ACC112 (cell line): ENCODE results near the gene CFAP20.

Experiments used
- H2AFZ ChIP-seq: fragments of 200-600 bp; sonication (generic); one replicate; pipeline ENCODE4 v1.6.0; 2017; ENCODE audit warnings: antibody characterized with exemption, low read length; ENCODE audit not compliant: unreplicated experiment
- H3K27ac ChIP-seq: fragments of 200-600 bp; sonication (generic); 2 replicates; pipeline ENCODE4 v1.5.1; 2014; ENCODE audit warnings: low read depth, mild to moderate bottlenecking, antibody characterized with exemption, low read length, moderate library complexity
- H3K27me3 ChIP-seq: fragments of 200-600 bp; sonication (generic); 2 replicates; pipeline ENCODE4 v1.6.1; 2014; ENCODE audit warnings: mild to moderate bottlenecking, antibody characterized with exemption, low read length, moderate library complexity, mixed read lengths; ENCODE audit not compliant: insufficient read depth
- H3K36me3 ChIP-seq: fragments of 200-600 bp; sonication (generic); 2 replicates; pipeline ENCODE4 v1.6.1; 2016; ENCODE audit warnings: mild to moderate bottlenecking, antibody characterized with exemption, low read length, moderate library complexity, mixed read lengths; ENCODE audit not compliant: insufficient read depth
- H3K4me1 ChIP-seq: fragments of 200-600 bp; sonication (generic); one replicate; pipeline ENCODE4 v1.6.1; 2016; ENCODE audit warnings: low read length, mixed read lengths; ENCODE audit not compliant: insufficient read depth, unreplicated experiment, control insufficient read depth
- H3K4me3 ChIP-seq: fragments of 200-600 bp; sonication (generic); 2 replicates; pipeline ENCODE4 v1.5.1; 2014; ENCODE audit warnings: mild to moderate bottlenecking, low read depth, low read length
- H3K79me2 ChIP-seq: fragments of 200-600 bp; sonication (generic); one replicate; pipeline ENCODE4 v1.6.0; 2016; ENCODE audit warnings: low read length; ENCODE audit not compliant: control insufficient read depth, unreplicated experiment, insufficient read depth

CFAP20 gene

GRCh38 chr16:58111302-58111627 is 17.9 kb downstream of the CFAP20 start:
- Histone ChIP-seq H3K27me3 (no peaks in the 10 kb centered on the region), H2AFZ (no peak overlapping the region), H3K4me3 (no peak overlapping the region), H3K79me2 (peaks cover 3% of the 10 kb centered on the region), H3K36me3 (peaks cover 28% of the 10 kb centered on the region), H3K4me1 (peaks cover 9% of the 10 kb centered on the region), H3K27ac (no peak overlapping the region)

- Histone ChIP-seq H3K4me3 (no peak overlapping the region), H3K27me3 (no peaks in the 10 kb centered on the region), H2AFZ (no peak overlapping the region), H3K79me2 (no peaks in the 10 kb centered on the region), H3K36me3 (peaks cover 22% of the 10 kb centered on the region), H3K4me1 (peaks cover 9% of the 10 kb centered on the region), H3K27ac (no peak overlapping the region)
Measured at GRCh38 chr16:58110571-58111301, 18.4 kb downstream of the CFAP20 start.

GRCh38 chr16:58109881-58110280 is 19.3 kb downstream of the CFAP20 start:
- Histone ChIP-seq H3K36me3 (peaks cover 17% of the 10 kb centered on the region), H3K4me3 (no peak overlapping the region), H2AFZ (no peak overlapping the region), H3K79me2 (no peaks in the 10 kb centered on the region), H3K27me3 (no peaks in the 10 kb centered on the region), H3K27ac (no peak overlapping the region), H3K4me1 (peaks cover 9% of the 10 kb centered on the region)

- Histone ChIP-seq H3K4me3 (no peak overlapping the region), H3K27me3 (no peaks in the 10 kb centered on the region), H3K27ac (no peak overlapping the region), H2AFZ (no peak overlapping the region), H3K4me1 (peaks cover 9% of the 10 kb centered on the region), H3K36me3 (peaks cover 12% of the 10 kb centered on the region), H3K79me2 (no peaks in the 10 kb centered on the region)
Measured at GRCh38 chr16:58109330-58109729, 19.9 kb downstream of the CFAP20 start.

GRCh38 chr16:58107709-58108108 is 21.5 kb downstream of the CFAP20 start:
- Histone ChIP-seq H3K79me2 (no peaks in the 10 kb centered on the region), H3K4me3 (no peak overlapping the region), H2AFZ (no peak overlapping the region), H3K27ac (no peak overlapping the region), H3K27me3 (no peaks in the 10 kb centered on the region), H3K4me1 (peaks cover 9% of the 10 kb centered on the region), H3K36me3 (no peaks in the 10 kb centered on the region)

GRCh38 chr16:58107228-58107627 is 22.0 kb downstream of the CFAP20 start:
- Histone ChIP-seq H3K4me1 (peaks cover 9% of the 10 kb centered on the region), H3K27ac (no peak overlapping the region), H3K4me3 (no peak overlapping the region), H2AFZ (no peak overlapping the region), H3K79me2 (no peaks in the 10 kb centered on the region), H3K36me3 (no peaks in the 10 kb centered on the region), H3K27me3 (no peaks in the 10 kb centered on the region)

GRCh38 chr16:58105631-58106030 is 23.6 kb downstream of the CFAP20 start:
- no peak overlapping the region for H2AFZ ChIP-seq
- no peak overlapping the region for H3K4me3 ChIP-seq
- H3K27ac ChIP-seq: no peak overlapping the region
- no peaks in the 10 kb centered on the region for H3K79me2 ChIP-seq
- peaks cover 3% of the 10 kb centered on the region for H3K4me1 ChIP-seq
- no peaks in the 10 kb centered on the region for H3K27me3 ChIP-seq
- no peaks in the 10 kb centered on the region for H3K36me3 ChIP-seq

GRCh38 chr16:58102665-58103392 is 26.4 kb downstream of the CFAP20 start:
- no peaks in the 10 kb centered on the region for H3K36me3 ChIP-seq
- no peak overlapping the region for H2AFZ ChIP-seq
- peaks cover 11% of the 10 kb centered on the region for H3K4me1 ChIP-seq
- H3K79me2 ChIP-seq: no peaks in the 10 kb centered on the region
- no peak overlapping the region for H3K27ac ChIP-seq
- H3K27me3 ChIP-seq: no peaks in the 10 kb centered on the region
- no peak overlapping the region for H3K4me3 ChIP-seq

- H2AFZ ChIP-seq: no peak overlapping the region
- H3K79me2 ChIP-seq: no peaks in the 10 kb centered on the region
- peaks cover 20% of the 10 kb centered on the region for H3K4me1 ChIP-seq
- 0 out of 2 replicates have a peak, but pooled peaks cover 3% of the 10 kb centered on the region for H3K27me3 ChIP-seq
- no peak overlapping the region for H3K27ac ChIP-seq
- H3K4me3 ChIP-seq: no peak overlapping the region
- no peaks in the 10 kb centered on the region for H3K36me3 ChIP-seq
Measured at GRCh38 chr16:58099956-58100300, 29.3 kb downstream of the CFAP20 start.

- H3K27ac ChIP-seq: no peak overlapping the region
Measured at GRCh38 chr16:58099097-58099955, 29.9 kb downstream of the CFAP20 start.

More at GRCh38 chr16:58099097-58099955, 29.9 kb downstream of the CFAP20 start:
- Histone ChIP-seq H3K4me3 (no peak overlapping the region), H3K27me3 (peaks cover 5% of the 10 kb centered on the region; the same call in 1 of the 2 replicates), H2AFZ (no peak overlapping the region), H3K79me2 (no peaks in the 10 kb centered on the region), H3K4me1 (peaks cover 20% of the 10 kb centered on the region), H3K36me3 (no peaks in the 10 kb centered on the region)
